Erythroblast (primary cell): ENCODE measurements around the gene SEC62.

Source experiments
- GATA1 ChIP-seq: IDR thresholded peaks from 2 replicates; pipeline ENCODE4 v1.6.1; 2011; ENCODE audit warnings: low read depth, mild to moderate bottlenecking, control low read depth, low read length, moderate library complexity
- POLR2A ChIP-seq: IDR thresholded peaks from 2 replicates; pipeline ENCODE4 v1.6.1; 2011; ENCODE audit warnings: mild to moderate bottlenecking, low read length

DNA sequence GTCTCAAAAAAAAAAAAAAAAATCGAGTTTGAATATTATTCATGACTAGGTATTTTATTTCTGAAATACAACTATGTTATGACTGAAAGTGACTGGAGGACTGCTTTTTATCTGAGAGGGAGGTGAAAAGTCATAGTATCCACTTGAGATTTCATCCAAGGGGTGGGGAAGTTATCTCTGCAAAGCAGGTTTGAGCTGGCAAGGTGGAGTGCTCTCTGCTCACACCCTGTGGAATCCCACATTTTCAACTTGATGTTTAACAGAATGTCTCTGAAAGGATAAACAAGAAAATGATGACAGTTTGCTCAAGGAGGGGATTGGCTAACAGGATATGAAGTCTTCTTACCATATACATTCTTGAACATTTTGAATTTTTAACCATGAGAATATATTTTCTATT is 27.3 kb upstream of the SEC62 start:
- peak; percentile 42 for TF ChIP-seq POLR2A
- TF ChIP-seq GATA1, result no peak
